Activated naive CD4-positive, alpha-beta T cell treated with anti-CD3 and anti-CD28 coated beads, Interleukin-2, amount 50 U/mL, for 24 hours (primary cell): Measurements from ENCODE around the gene GPR55.

Experiments
- H3K27ac Mint-ChIP-seq: one replicate; pipeline ENCODE4 v1.8.0; 2021; ENCODE audit warnings: mild to moderate bottlenecking, mixed read lengths
- H3K27me3 Mint-ChIP-seq: one replicate; pipeline ENCODE4 v1.8.0; 2021; ENCODE audit warnings: mixed read lengths
- H3K36me3 Mint-ChIP-seq: one replicate; pipeline ENCODE4 v1.8.0; 2021; ENCODE audit warnings: mixed read lengths
- H3K4me1 Mint-ChIP-seq: one replicate; pipeline ENCODE4 v1.8.0; 2021; ENCODE audit warnings: mixed read lengths
- H3K4me3 Mint-ChIP-seq: one replicate; pipeline ENCODE4 v1.8.0; 2021; ENCODE audit warnings: mild to moderate bottlenecking, mixed read lengths
- H3K9me3 Mint-ChIP-seq: one replicate; pipeline ENCODE4 v1.8.0; 2021; ENCODE audit warnings: mixed read lengths

Gene GPR55

DNA sequence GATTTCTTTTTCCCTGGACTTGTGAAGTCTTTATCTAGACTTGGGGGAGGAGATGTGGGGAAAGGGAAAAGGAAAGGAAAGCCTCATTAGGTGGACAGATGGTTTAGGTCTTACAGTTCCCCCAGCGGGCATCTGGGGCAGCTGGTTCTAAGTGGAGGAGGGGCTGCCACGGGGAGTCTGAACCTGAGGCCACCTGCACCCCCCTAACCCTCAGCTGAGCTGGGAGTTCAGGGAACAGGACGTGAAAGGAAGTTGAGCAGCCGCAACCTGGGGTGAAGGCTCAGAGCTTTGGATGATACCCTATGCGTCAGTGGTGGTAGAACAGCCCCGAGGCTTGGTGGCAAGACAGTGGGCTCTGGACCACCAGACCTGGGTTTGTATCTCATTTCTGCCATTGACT lies 33.5 kb downstream of the GPR55 start:
- no peak overlapping the region for H3K27ac Mint-ChIP-seq
- no peak overlapping the region for H3K4me3 Mint-ChIP-seq
- H3K36me3 Mint-ChIP-seq, result no peaks in the 10 kb centered on the region
- no peaks in the 10 kb centered on the region for H3K9me3 Mint-ChIP-seq
- peaks cover 6% of the 10 kb centered on the region for H3K27me3 Mint-ChIP-seq
- peaks cover 7% of the 10 kb centered on the region for H3K4me1 Mint-ChIP-seq

DNA sequence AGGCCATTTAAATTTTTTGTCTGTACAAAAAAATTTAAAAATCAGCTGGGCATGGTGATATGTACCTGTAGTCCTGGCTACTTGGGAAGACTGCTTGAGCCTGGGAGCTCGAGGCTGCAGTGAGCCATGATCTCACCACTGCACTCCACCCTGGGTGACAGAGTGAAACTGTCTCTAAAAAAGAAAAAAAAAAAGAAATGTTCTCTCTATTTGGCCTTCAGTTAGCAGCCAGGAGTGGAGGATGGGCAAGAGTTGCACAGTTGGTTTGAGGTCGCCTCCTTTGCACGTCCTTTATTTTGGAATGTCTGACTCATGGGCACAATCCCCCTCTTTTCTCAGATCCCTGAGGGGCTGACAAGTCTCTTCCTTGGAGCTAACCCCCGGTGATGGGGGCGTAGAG lies 34.0 kb downstream of the GPR55 start:
- Mint-ChIP-seq H3K9me3 (no peaks in the 10 kb centered on the region), H3K36me3 (no peaks in the 10 kb centered on the region), H3K27me3 (peaks cover 6% of the 10 kb centered on the region), H3K4me1 (peaks cover 7% of the 10 kb centered on the region), H3K4me3 (no peak overlapping the region), H3K27ac (no peak overlapping the region)

DNA sequence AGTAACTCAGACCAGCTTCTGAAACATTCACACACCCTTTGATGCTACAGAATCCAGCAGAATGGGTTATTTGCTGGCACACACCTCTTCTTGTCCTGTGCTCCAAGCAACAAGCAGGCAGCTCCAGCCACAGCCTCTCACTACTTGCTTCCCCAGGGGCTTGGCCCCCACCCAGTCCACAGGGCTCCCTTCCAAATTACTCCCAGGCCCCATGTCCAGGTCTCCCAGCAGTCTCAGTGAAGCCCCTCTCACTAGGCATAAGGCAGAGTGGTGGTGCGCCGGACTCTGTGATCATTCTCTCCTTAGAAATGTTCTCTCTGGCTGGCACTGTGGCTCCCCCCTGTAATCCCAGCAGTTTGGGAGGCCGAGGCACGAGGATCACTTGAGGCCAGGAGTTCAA lies 34.4 kb downstream of the GPR55 start:
- no peaks in the 10 kb centered on the region for H3K36me3 Mint-ChIP-seq
- peaks cover 7% of the 10 kb centered on the region for H3K4me1 Mint-ChIP-seq
- H3K9me3 Mint-ChIP-seq, result no peaks in the 10 kb centered on the region
- peaks cover 6% of the 10 kb centered on the region for H3K27me3 Mint-ChIP-seq
- H3K4me3 Mint-ChIP-seq, result no peak overlapping the region
- H3K27ac Mint-ChIP-seq, result no peak overlapping the region

DNA sequence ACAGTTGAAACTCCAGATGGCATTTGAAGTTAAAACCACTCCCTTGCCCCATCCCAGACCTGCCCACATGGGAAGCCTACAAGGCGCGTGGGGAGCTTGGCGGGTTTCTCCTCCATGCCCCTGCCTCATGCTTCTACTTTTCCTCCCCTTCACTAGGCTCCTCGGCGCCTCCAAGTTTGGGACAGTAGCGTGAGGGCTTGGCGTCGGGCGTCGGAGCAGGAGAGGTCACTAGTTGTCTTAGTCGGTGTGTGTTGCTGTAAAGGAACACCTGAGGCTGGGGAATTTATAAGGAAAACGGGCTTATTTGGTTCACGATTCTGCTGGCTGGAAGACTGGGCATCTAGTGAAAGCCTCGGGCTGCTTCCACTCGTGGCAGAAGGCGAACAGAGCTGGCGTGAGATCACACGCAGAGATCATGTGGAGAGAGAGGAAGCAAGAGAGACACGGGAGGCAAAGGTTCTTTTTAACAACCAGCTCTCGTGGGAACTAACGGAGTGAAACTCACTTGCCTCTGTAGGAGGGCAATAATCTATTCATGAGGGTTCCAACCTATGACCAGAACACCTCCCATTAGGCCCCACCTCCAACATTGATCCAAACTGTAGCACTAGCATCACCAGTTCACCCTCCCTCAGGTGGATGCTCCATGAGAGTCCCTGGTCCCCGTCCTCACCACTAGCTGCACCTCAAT lies 35.0 kb downstream of the GPR55 start:
- no peak overlapping the region for H3K4me3 Mint-ChIP-seq
- H3K9me3 Mint-ChIP-seq, result no peaks in the 10 kb centered on the region
- H3K36me3 Mint-ChIP-seq, result no peaks in the 10 kb centered on the region
- no peak overlapping the region for H3K27ac Mint-ChIP-seq
- peaks cover 7% of the 10 kb centered on the region for H3K4me1 Mint-ChIP-seq
- peaks cover 6% of the 10 kb centered on the region for H3K27me3 Mint-ChIP-seq

DNA sequence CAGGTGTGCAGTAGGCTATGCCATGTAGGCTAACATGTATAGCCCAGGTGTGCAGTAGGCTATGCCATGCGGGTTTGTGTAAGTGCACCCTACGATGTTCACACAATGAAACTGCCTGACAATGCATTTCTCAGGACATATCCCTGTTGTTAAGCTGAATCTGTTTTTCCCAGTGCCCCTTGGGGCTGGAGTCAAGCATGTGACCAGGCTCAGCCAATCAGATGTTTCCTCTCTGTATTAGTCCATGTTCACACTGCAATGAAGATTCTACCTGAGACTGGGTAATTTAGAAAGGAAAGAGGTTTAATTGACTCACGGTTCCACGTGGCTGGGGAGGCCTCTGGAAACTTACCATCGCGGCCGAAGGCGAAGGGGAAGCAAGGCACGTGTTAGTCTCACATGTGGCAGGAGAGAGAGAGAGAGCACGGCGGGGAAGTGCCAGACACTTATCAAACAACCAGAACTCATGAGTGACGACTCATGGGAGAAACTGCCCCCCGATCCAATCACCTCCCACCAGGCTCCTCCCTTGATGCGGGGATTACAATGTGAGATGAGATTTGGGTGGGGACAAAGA lies 36.1 kb downstream of the GPR55 start:
- no peak overlapping the region for H3K27ac Mint-ChIP-seq
- no peaks in the 10 kb centered on the region for H3K36me3 Mint-ChIP-seq
- H3K4me1 Mint-ChIP-seq, result no peaks in the 10 kb centered on the region
- H3K27me3 Mint-ChIP-seq, result peaks cover 4% of the 10 kb centered on the region
- H3K4me3 Mint-ChIP-seq, result no peak overlapping the region
- no peaks in the 10 kb centered on the region for H3K9me3 Mint-ChIP-seq

DNA sequence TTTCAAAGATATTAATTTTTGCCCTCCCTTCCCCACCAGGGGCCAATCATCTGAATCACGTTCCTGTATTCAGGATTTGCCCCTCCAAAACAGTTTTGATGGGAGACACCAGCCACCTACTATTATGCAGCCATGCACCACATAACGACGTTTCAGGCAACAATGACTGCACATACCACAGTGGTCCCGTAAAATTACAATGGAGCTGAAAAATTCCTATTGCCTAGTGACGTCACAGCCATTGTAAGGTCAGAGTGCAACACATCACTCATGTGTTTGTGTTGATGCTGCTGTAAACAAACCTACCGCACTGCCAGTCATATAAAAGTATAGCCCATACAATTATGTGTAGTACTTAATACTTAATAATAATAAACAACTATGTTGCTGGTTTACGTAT lies 37.7 kb downstream of the GPR55 start:
- Mint-ChIP-seq H3K27me3 (peaks cover 3% of the 10 kb centered on the region), H3K27ac (no peak overlapping the region), H3K4me1 (peaks cover 5% of the 10 kb centered on the region), H3K36me3 (no peaks in the 10 kb centered on the region), H3K9me3 (no peaks in the 10 kb centered on the region), H3K4me3 (no peak overlapping the region)

DNA sequence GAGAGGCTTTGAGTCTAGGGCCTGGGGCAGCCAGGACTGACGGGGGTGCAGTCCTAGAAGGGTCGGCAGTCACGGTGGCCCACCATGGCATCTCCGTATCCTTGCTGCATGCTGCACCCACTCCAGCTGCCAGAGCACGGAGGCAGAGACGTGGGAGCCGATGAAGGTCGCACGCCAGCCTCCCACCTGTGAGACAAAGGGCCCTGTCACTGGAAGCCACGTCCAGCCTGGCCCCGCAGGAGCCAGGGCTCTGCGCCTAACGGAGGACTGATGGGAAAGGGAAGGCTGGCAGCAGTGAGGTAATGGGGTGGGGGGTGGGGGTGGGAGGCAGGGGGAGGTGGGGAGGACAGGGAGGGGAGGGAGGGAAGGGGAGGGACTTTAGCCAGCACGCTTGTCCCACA lies 38.4 kb downstream of the GPR55 start:
- no peaks in the 10 kb centered on the region for H3K36me3 Mint-ChIP-seq
- peaks cover 1% of the 10 kb centered on the region for H3K27me3 Mint-ChIP-seq
- no peak overlapping the region for H3K27ac Mint-ChIP-seq
- H3K9me3 Mint-ChIP-seq, result no peaks in the 10 kb centered on the region
- H3K4me1 Mint-ChIP-seq, result peaks cover 5% of the 10 kb centered on the region
- no peak overlapping the region for H3K4me3 Mint-ChIP-seq

DNA sequence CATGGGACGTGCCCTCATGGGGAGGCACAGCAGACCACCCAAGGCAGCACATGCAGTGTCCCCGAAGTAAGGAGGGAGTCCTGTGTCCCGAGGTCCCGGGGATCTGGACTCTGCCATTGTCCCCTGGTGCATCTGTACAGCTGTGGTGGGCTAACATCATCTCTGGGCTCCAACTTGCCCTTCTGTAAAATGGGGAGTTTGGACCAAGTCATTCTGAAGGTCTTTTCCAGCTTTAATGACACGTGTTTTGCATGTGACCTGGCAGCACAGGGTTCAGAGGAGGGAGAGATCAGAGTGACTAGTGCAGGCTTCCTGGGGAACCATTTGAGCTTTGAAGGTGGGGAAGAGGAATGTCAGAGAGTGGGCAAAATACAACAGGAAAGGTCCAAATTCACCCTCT lies 38.8 kb downstream of the GPR55 start:
- Mint-ChIP-seq H3K9me3 (no peaks in the 10 kb centered on the region), H3K4me3 (no peak overlapping the region), H3K27me3 (peaks cover 1% of the 10 kb centered on the region), H3K27ac (no peak overlapping the region), H3K36me3 (no peaks in the 10 kb centered on the region), H3K4me1 (peaks cover 5% of the 10 kb centered on the region)

DNA sequence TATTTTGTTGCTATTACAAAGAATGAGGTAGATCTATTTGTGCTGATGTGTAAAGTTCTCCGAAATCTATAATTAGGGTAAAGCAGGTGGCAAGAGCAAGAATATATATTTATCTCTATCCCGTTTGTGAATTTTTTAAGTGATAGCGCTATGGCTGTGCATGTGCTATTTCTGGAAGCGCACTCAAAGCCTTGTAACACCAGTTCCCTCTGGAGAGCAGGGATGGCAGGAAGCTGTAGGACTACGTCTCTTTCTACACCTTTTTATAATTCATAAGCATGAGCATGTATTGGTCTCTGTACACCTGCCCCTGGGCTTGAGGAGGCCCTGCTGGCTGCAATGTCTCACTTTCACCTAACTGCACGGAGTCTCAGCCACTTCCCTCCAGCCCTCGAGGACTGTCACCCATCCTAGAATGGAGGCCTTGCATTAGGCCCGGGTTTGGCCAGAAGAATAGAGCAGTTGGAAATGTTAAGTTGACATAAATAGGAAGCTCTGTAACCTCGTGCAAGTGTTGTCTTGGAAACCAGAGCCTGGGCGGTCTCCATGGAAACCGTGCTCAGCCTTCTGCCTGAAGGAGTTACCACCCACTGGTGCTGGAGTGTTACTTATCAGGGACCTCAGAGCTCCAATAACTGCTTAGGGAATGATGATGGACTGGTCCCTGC lies 39.4 kb downstream of the GPR55 start:
- no peak overlapping the region for H3K27ac Mint-ChIP-seq
- H3K4me1 Mint-ChIP-seq, result peaks cover 5% of the 10 kb centered on the region
- H3K9me3 Mint-ChIP-seq, result no peaks in the 10 kb centered on the region
- peaks cover 1% of the 10 kb centered on the region for H3K27me3 Mint-ChIP-seq
- H3K4me3 Mint-ChIP-seq, result no peak overlapping the region
- no peaks in the 10 kb centered on the region for H3K36me3 Mint-ChIP-seq

DNA sequence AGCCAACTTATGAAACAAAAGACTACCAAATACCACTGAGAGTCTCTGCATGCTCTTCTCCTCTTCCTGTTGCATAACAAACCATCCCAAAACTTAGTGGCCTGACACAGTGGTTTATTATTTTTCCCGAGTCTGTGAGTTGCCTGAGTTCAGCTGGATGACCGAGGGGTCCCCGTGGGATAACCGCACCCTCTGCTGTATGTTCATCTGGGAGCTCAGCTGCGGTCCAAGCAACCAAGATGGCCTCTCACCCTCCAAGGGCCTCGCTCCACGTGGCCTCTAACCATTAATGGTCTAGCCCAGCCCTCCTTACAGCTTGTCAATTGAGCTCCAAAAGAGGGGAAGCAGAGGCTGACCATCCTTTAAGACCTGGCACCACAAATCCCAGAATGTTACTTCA lies 43.2 kb downstream of the GPR55 start:
- peaks cover 3% of the 10 kb centered on the region for H3K36me3 Mint-ChIP-seq
- H3K4me3 Mint-ChIP-seq, result no peak overlapping the region
- no peaks in the 10 kb centered on the region for H3K9me3 Mint-ChIP-seq
- H3K27me3 Mint-ChIP-seq, result no peaks in the 10 kb centered on the region
- peaks cover 13% of the 10 kb centered on the region for H3K4me1 Mint-ChIP-seq
- no peak overlapping the region for H3K27ac Mint-ChIP-seq

DNA sequence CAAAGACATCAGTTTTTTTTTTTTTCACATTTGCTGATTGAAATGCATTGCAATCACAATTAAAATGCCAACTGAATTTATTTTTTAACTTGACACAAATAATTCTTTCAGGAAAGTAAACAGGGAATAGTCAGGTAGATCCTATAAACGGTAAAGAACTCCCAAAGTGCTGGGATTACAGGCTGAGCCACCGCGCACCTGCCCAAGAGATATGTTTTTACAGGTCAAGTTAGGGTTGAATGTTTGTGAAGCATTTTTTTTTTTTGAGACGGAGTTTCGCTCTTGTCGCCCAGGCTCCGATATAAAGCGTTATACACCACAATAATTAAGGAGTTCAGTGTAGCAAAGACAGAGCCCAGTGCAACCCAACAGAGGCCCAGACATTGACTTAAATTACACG lies 45.2 kb downstream of the GPR55 start:
- Mint-ChIP-seq H3K36me3 (peaks cover 3% of the 10 kb centered on the region), H3K4me1 (peaks cover 13% of the 10 kb centered on the region), H3K4me3 (no peak overlapping the region), H3K27ac (no peak overlapping the region), H3K27me3 (no peaks in the 10 kb centered on the region), H3K9me3 (no peaks in the 10 kb centered on the region)

DNA sequence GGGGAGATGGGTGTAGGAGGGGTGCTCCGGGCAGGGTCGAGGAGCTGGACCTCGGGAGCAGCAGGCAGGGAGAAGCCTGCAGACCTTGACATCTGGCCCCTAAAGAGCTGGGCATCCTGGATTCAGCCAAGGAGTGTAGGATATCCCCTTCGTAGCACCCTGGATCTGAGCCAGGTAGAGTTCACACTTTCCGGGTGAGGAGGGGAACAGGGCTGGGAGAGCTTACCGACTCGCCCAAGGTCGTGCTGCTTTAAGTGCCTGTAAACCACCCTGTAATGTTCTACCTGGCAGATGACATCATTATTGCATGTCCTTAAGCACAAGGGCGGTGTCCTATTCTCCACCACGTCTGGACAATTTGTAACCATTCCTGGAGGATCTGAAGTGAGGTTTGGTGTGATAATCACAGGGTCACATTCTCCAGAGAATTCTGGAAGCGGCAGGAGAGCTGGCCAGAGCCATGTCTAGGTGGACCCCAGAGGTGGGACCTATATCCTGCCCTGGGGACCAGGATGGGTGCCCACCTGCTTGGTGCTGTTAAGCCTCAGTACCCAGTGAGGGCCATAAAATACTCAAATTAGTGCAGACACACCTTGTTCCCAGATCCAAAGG lies 45.7 kb downstream of the GPR55 start:
- Mint-ChIP-seq H3K4me1 (peaks cover 15% of the 10 kb centered on the region), H3K9me3 (no peaks in the 10 kb centered on the region), H3K27me3 (no peaks in the 10 kb centered on the region), H3K36me3 (peaks cover 3% of the 10 kb centered on the region), H3K4me3 (no peak overlapping the region), H3K27ac (peak overlapping the region; percentile 51)

DNA sequence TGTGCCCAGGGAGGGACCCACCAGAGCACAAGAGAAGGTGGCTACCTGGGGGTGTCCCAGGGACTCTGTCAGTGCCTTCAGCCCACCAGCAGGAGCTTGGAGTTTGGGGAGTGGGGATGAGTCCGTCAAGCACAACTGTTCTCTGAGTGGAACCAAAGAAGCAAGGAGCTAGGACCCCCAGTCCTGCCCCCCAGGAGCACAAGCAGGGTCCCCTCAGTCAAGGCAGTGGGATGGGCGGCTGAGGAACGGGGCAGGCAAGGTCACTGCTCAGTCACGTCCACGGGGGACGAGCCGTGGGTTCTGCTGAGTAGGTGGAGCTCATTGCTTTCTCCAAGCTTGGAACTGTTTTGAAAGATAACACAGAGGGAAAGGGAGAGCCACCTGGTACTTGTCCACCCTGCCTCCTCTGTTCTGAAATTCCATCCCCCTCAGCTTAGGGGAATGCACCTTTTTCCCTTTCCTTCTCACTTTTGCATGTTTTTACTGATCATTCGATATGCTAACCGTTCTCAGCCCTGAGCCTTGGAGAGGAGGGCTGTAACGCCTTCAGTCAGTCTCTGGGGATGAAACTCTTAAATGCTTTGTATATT lies 46.3 kb downstream of the GPR55 start:
- Mint-ChIP-seq H3K4me3 (no peak overlapping the region), H3K4me1 (peaks cover 17% of the 10 kb centered on the region), H3K27ac (no peak overlapping the region), H3K9me3 (no peaks in the 10 kb centered on the region), H3K27me3 (no peaks in the 10 kb centered on the region), H3K36me3 (peaks cover 3% of the 10 kb centered on the region)

DNA sequence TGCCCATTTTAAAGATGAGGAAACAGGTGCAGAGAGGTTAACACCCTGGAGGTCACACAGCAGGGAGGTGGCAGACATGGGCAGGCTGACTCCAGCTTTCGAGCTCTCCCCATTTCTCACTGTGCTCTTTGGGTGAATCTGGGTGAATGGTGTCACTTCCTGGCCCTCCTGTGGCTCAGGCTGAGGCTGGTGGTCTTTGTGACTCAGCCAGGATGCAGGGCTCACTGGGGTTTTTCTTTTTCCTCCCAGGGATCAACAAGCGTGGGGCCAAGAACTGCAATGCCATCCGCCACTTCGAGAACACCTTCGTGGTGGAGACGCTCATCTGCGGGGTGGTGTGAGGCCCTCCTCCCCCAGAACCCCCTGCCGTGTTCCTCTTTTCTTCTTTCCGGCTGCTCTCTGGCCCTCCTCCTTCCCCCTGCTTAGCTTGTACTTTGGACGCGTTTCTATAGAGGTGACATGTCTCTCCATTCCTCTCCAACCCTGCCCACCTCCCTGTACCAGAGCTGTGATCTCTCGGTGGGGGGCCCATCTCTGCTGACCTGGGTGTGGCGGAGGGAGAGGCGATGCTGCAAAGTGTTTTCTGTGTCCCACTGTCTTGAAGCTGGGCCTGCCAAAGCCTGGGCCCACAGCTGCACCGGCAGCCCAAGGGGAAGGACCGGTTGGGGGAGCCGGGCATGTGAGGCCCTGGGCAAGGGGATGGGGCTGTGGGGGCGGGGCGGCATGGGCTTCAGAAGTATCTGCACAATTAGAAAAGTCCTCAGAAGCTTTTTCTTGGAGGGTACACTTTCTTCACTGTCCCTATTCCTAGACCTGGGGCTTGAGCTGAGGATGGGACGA lies 47.1 kb downstream of the GPR55 start:
- no peaks in the 10 kb centered on the region for H3K9me3 Mint-ChIP-seq
- H3K4me1 Mint-ChIP-seq, result peaks cover 17% of the 10 kb centered on the region
- H3K4me3 Mint-ChIP-seq, result no peak overlapping the region
- no peaks in the 10 kb centered on the region for H3K27me3 Mint-ChIP-seq
- peaks cover 3% of the 10 kb centered on the region for H3K36me3 Mint-ChIP-seq
- no peak overlapping the region for H3K27ac Mint-ChIP-seq

DNA sequence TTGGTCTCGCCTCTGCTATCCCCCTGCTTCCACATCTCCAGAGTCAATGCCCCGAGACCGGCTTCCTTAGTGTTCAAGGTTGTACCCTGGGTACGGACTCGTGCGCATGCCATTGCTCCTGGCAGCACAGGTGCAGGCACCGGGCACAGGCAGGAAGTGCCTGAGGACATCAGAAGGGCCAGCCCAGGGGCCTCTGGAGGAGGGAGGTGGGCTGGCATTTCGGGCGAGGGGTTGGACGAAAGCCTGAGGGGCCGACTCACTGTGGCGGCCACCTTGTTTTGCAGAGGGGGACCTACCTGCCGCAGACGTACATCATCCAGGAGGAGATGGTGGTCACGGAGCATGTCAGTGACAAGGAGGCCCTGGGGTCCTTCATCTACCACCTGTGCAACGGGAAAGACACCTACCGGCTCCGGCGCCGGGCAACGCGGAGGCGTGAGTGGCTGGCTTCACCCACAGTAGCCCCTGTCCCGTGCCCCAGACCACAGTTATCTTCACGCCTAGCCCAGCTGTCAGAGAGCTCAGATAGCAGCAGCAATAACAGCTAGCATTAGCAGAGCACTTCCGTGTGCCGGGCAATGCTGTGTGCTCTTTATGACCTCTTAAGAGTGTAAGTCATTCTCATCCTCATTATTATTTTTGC lies 47.8 kb downstream of the GPR55 start:
- Mint-ChIP-seq H3K9me3 (no peaks in the 10 kb centered on the region), H3K4me1 (peaks cover 21% of the 10 kb centered on the region), H3K27ac (no peak overlapping the region), H3K4me3 (no peak overlapping the region), H3K36me3 (peaks cover 3% of the 10 kb centered on the region), H3K27me3 (no peaks in the 10 kb centered on the region)
